ENCODE measurements around the gene RSBN1L. TPM values are rescaled to one million over a fixed set of nuclear protein-coding genes. Genes with fewer than 3 reads are reported as not detected.

Gene RSBN1L
- total RNA-seq, 1 donor from 2014 or later = 27.7 TPM

DNA sequence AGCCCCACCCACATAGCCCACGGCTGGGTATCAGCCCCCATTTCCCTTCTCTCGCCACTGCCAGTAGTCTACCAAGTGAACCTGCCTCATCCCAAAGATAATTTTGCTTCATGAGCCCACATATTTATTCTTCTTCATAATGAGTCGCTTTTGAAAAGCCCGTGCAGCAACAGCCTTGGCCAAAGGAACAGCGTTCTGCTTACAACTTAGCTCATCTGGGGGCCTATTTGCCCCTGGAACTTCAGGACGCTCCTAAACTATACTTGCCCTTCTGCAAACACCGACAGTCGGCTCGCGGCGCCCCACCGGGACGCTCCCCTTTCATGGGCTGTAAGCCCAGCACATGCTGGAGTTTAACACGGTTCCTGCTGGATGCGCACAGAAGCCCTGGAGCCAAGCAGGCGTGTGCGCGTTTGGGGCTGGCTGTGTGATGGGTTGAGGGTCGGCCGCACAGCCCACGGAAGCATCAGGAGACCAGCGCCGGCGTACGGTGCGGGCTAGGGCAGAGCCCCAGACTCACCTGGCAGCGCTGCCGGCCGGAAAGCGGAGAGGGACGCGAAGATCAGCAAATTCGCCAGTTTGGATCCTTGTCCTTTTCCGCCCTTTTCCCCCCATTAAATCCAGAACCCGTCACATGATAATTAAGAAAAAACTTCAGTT, 101.6 kb downstream of the RSBN1L start:
- intact Hi-C loops (cut with DNase I) = no loop called here
- DNase-seq (peak; percentile 73), ATAC-seq (peak; percentile 22)
- TF ChIP-seq, protein P1, sequence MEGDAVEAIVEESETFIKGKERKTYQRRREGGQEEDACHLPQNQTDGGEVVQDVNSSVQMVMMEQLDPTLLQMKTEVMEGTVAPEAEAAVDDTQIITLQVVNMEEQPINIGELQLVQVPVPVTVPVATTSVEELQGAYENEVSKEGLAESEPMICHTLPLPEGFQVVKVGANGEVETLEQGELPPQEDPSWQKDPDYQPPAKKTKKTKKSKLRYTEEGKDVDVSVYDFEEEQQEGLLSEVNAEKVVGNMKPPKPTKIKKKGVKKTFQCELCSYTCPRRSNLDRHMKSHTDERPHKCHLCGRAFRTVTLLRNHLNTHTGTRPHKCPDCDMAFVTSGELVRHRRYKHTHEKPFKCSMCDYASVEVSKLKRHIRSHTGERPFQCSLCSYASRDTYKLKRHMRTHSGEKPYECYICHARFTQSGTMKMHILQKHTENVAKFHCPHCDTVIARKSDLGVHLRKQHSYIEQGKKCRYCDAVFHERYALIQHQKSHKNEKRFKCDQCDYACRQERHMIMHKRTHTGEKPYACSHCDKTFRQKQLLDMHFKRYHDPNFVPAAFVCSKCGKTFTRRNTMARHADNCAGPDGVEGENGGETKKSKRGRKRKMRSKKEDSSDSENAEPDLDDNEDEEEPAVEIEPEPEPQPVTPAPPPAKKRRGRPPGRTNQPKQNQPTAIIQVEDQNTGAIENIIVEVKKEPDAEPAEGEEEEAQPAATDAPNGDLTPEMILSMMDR (IDR thresholded peaks at IDR 0.05) = no peak
- Histone ChIP-seq H3K36me3 (no peaks in the 10 kb centered on the region), H3K4me3 (peak overlapping the region; percentile 93), H3K27ac (peak overlapping the region; percentile 87), H3K9me3 (no peaks in the 10 kb centered on the region), H3K27me3 (no peaks in the 10 kb centered on the region), H3K4me1 (peaks cover 19% of the 10 kb centered on the region)

DNA sequence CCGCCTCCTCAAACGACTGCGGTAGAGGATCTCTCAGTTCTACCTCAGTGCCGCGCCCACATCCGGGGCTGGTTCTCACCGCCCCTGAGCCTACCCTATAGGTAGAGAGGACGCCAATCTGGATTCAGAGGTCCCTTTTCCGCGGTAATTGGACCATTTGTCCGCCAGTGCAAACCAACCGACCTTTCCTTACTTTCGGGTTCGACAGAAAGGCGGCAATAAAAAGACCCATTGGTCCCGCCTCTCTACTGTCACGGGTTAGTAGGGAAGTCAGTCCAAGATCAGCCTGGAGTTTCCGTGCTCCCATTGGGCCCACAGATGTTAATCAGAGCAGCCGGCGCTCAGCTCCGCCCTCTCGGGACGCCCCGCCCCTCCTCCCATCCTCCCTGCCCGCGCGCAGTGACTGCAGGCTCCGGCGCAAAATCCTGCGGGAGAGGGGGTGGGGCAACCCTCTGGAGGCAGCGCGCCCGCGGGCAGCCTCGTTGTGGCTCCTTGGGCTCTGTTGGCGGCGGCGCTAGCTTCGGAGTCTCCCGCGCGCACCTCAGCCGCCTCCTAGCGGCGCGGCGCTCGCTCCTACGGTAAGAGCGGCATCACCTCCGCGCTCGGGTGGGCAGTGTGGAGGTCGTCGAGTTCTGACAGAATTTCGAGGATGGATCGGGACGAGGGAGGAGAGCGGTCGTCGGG, 102.3 kb downstream of the RSBN1L start, which contains the start of the genes PHTF2 and TMEM60:
Gene PHTF2 (plus strand): TSS at position 380 of the 684 bp plus-strand sequence.
Gene TMEM60 (minus strand): TSS at position 41 of the 684 bp plus-strand sequence. CDS start 4,061 bp downstream, outside the sequence.
- intact Hi-C loops (cut with DNase I) = no loop called here
- Histone ChIP-seq H3K4me3 (peak within 1 kb of the TSS; percentile 93), H3K4me1 (peaks cover 23% of the 10 kb centered on the region), H3K27ac (peak within 1 kb of the TSS; percentile 87), H3K36me3 (no peaks in the 10 kb centered on the region), H3K9me3 (no peaks in the 10 kb centered on the region), H3K27me3 (no peaks in the 10 kb centered on the region)
- TF ChIP-seq, protein P1 (IDR thresholded peaks at IDR 0.05) = peak; percentile 49
- peak; percentile 99 for DNase-seq
- ATAC-seq = peak; percentile 97

DNA sequence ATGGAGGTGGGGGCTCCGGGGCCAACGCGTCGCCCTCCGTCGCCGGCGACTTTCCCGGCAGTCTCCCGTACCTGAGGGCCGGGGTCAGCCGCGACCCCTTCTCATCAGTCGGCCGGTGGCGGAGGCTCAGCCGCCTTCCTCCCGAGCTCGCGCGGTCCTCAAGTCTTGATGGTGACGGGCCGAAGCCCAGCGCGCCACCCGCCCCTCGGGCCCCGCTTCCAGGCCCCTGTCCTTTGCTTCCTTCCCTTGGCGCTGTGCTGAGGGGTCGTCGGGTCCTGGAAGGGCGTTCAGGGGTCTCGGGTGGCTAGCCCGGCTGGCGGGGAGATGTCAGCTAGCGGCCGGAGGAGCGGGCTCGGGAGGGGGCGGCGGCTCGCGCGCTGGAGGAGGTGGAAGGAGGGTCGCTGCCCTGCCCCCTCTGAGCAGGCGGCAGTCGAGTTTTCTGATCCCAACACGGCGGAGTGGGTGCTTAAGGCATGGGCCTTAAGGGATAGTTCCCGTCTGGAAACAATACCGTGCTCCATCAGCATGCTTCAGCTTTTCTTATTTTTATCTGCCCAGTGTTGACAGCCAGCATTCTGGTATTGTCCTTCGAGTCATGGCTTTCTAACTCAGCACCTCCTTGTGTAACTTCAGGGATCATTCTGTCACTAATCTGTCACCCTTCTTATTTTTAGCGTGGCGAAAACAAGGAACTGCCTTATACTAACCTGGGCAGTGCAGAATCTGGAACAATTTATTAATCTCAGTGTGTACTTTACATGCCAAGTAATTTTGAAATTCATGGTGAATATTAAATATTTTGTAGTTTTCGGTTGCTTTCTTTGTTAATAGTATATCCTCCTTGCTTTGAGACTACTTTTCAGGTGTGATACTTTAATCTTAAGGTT, 103.1 kb downstream of the RSBN1L start:
- Histone ChIP-seq H3K4me1 (peaks cover 23% of the 10 kb centered on the region), H3K27ac (peak overlapping the region; percentile 80), H3K27me3 (no peaks in the 10 kb centered on the region), H3K36me3 (no peaks in the 10 kb centered on the region), H3K9me3 (no peaks in the 10 kb centered on the region), H3K4me3 (peak overlapping the region; percentile 93)
- intact Hi-C loops (cut with DNase I) = no loop called here
- TF ChIP-seq, protein P1 (IDR thresholded peaks at IDR 0.05) = no peak
- ATAC-seq (peak; percentile 0), DNase-seq (peak; percentile 74)

DNA sequence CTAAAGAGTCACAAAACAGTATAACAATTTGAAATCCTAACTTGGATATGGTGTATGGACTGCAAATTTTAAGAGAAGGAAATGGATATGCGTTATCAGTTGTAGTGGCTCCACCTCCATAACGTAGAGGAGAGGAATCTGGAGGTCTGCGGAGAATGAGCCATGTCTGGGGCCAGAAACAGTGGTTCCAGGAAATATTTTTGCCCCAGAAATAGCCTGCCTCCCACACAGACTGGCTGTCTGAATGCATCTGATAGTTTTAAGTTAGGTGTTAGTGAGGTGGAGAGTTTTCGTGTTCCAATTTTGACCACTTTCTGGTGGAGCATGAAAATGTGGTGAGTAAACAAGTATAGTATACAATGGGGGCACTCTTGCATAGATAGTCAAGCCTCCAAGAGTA, 103.9 kb downstream of the RSBN1L start:
- TF ChIP-seq, protein P1 (IDR thresholded peaks at IDR 0.05) = no peak
- H3K36me3 ChIP-seq = no peaks in the 10 kb centered on the region
- H3K4me1 ChIP-seq = peaks cover 23% of the 10 kb centered on the region
- no peak for DNase-seq
- H3K27me3 ChIP-seq = no peaks in the 10 kb centered on the region
- no peak overlapping the region for H3K27ac ChIP-seq
- no peak for ATAC-seq
- intact Hi-C loops (cut with DNase I) = no loop called here
- H3K9me3 ChIP-seq = no peaks in the 10 kb centered on the region
- peak overlapping the region; percentile 93 for H3K4me3 ChIP-seq

DNA sequence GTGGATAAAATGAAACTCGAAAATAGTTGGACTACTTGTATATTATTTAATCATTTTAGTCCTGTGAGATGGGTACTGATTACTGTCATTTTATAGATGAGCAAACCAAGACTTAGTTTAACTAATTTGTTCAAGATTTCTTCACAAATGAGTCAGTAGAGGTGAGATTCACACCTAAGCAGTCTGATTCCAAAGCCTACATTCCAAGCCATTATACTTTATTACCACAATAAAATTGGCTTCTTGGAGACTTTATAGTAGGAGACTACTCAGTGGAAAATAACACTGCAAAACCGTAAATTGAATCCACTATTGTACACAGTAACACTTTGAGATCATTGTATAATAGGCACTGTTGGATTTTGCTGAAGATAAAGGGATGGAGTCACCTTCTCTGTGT, 104.5 kb downstream of the RSBN1L start:
- Histone ChIP-seq H3K9me3 (no peaks in the 10 kb centered on the region), H3K4me1 (peaks cover 23% of the 10 kb centered on the region), H3K27ac (no peak overlapping the region), H3K27me3 (no peaks in the 10 kb centered on the region), H3K4me3 (no peak overlapping the region), H3K36me3 (no peaks in the 10 kb centered on the region)
- ATAC-seq = no peak
- TF ChIP-seq, protein P1 (IDR thresholded peaks at IDR 0.05) = no peak
- intact Hi-C loops (cut with DNase I) = no loop called here
- DNase-seq = no peak
